Renal cortex interstitium (tissue), 15 donors: ENCODE measurements around the gene FARP1. TPM values are rescaled to one million over a fixed set of nuclear protein-coding genes. Genes with fewer than 3 reads are reported as not detected.

ENCODE experiments used
- DNase-seq, 11 donors: peaks; one replicate each; pipeline ENCODE4 v3.0.0-alpha.2; 2013; ENCODE audit warnings: low read depth in 9 of 11, low spot score in 4 of 11; ENCODE audit errors: extremely low read depth in 1 of 11
- long read RNA-seq, 16 experiments: transcript quantifications; one replicate each; lab custom pipeline, GENCODE V29; 2026
- polyA plus RNA-seq, 3 donors: library from polyadenylated mRNA; unstranded; fragments of 120-200 nt; gene quantifications; one replicate each; pipeline ENCODE4 v1.2.1, GENCODE V29; 2013; ENCODE audit not compliant: insufficient read length in 3 of 3

The FARP1 gene, protein sequence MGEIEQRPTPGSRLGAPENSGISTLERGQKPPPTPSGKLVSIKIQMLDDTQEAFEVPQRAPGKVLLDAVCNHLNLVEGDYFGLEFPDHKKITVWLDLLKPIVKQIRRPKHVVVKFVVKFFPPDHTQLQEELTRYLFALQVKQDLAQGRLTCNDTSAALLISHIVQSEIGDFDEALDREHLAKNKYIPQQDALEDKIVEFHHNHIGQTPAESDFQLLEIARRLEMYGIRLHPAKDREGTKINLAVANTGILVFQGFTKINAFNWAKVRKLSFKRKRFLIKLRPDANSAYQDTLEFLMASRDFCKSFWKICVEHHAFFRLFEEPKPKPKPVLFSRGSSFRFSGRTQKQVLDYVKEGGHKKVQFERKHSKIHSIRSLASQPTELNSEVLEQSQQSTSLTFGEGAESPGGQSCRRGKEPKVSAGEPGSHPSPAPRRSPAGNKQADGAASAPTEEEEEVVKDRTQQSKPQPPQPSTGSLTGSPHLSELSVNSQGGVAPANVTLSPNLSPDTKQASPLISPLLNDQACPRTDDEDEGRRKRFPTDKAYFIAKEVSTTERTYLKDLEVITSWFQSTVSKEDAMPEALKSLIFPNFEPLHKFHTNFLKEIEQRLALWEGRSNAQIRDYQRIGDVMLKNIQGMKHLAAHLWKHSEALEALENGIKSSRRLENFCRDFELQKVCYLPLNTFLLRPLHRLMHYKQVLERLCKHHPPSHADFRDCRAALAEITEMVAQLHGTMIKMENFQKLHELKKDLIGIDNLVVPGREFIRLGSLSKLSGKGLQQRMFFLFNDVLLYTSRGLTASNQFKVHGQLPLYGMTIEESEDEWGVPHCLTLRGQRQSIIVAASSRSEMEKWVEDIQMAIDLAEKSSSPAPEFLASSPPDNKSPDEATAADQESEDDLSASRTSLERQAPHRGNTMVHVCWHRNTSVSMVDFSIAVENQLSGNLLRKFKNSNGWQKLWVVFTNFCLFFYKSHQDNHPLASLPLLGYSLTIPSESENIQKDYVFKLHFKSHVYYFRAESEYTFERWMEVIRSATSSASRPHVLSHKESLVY
- polyA plus RNA-seq, result 100 to 1,000 TPM; 251 to 327 (median 255) TPM
- long read RNA-seq, donor 1, full-length matches to known transcripts, result 10 of 105 reads
- long read RNA-seq, donor 1, partial matches to known transcripts, result 73 of 105 reads
- long read RNA-seq, donor 1, other reads (novel, unspliced or antisense), result 22 of 105 reads
- long read RNA-seq, donor 2, full-length matches to known transcripts, result 5 of 50 reads
- long read RNA-seq, donor 2, partial matches to known transcripts, result 45 of 50 reads
- long read RNA-seq, donor 2, other reads (novel, unspliced or antisense), result 0 of 50 reads
- long read RNA-seq, donor 3, full-length matches to known transcripts, result 21 of 74 reads
- long read RNA-seq, donor 3, partial matches to known transcripts, result 53 of 74 reads
- long read RNA-seq, donor 3, other reads (novel, unspliced or antisense), result 0 of 74 reads
- long read RNA-seq, donor 4, full-length matches to known transcripts, result 20 of 49 reads
- long read RNA-seq, donor 4, partial matches to known transcripts, result 29 of 49 reads
- long read RNA-seq, donor 4, other reads (novel, unspliced or antisense), result 0 of 49 reads
- long read RNA-seq, donor 5, result 0 reads
- long read RNA-seq, donor 6, full-length matches to known transcripts, result 20 of 88 reads
- long read RNA-seq, donor 6, partial matches to known transcripts, result 68 of 88 reads
- long read RNA-seq, donor 6, other reads (novel, unspliced or antisense), result 0 of 88 reads
- long read RNA-seq, donor 7, full-length matches to known transcripts, result 8 of 44 reads
- long read RNA-seq, donor 7, partial matches to known transcripts, result 36 of 44 reads
- long read RNA-seq, donor 7, other reads (novel, unspliced or antisense), result 0 of 44 reads
- long read RNA-seq, donor 8, result 0 reads
- long read RNA-seq, donor 9, full-length matches to known transcripts, result 16 of 22 reads
- long read RNA-seq, donor 9, partial matches to known transcripts, result 6 of 22 reads
- long read RNA-seq, donor 9, other reads (novel, unspliced or antisense), result 0 of 22 reads
- long read RNA-seq, donor 10, full-length matches to known transcripts, result 14 of 43 reads
- long read RNA-seq, donor 10, partial matches to known transcripts, result 29 of 43 reads
- long read RNA-seq, donor 10, other reads (novel, unspliced or antisense), result 0 of 43 reads
- long read RNA-seq, donor 11, full-length matches to known transcripts, result 19 of 96 reads
- long read RNA-seq, donor 11, partial matches to known transcripts, result 43 of 96 reads
- long read RNA-seq, donor 11, other reads (novel, unspliced or antisense), result 34 of 96 reads
- long read RNA-seq, donor 12, full-length matches to known transcripts, result 3 of 18 reads
- long read RNA-seq, donor 12, partial matches to known transcripts, result 15 of 18 reads
- long read RNA-seq, donor 12, other reads (novel, unspliced or antisense), result 0 of 18 reads
- long read RNA-seq, donor 13, result 0 reads
- long read RNA-seq, donor 14, full-length matches to known transcripts, result 6 of 13 reads
- long read RNA-seq, donor 14, partial matches to known transcripts, result 7 of 13 reads
- long read RNA-seq, donor 14, other reads (novel, unspliced or antisense), result 0 of 13 reads
- long read RNA-seq, donor 15, full-length matches to known transcripts, result 11 of 38 reads
- long read RNA-seq, donor 15, partial matches to known transcripts, result 15 of 38 reads
- long read RNA-seq, donor 15, other reads (novel, unspliced or antisense), result 12 of 38 reads
- long read RNA-seq, donor 16, full-length matches to known transcripts, result 50 of 146 reads
- long read RNA-seq, donor 16, partial matches to known transcripts, result 96 of 146 reads
- long read RNA-seq, donor 16, other reads (novel, unspliced or antisense), result 0 of 146 reads

DNA sequence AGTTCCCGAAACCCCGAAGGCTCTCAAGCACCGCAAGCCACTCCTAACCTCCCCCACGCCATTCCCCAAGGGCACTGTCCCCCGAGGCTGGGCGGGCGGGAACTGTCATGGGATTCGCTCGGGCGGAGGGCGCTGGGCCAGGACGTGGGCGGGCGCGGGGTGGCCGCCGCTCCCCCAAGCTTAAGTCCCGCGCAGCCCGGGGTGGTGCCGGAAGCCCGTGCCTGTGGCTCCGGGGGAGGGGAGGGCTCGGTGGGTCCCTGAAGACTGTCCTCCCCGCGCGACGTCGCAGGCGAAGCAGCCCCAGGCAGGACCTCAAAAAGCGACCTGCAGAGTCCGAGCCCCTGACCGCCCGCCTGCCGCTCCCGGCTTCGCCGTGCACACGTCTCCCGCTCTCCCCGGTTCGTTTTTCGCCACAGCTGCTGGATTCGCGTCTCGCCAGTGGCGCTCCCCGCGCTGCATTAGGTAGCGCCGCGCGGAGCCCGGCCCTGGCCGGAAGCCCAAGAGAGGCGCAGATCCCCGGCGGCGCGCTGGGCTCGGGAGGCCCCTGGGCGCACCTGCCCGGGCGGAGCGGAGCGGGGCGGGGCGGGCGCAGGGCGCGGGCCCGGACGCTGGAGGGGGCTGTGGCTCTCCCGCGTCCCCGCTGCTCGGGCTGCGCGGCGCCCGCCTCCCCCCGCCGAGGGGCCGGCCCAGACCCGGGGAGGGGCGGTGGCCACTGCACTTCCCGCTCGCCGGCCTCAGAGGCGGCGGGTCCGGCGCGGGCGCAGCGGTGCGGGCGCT lies at the start of gene FARP1:
FARP1 (plus strand) TSS at position 715 of the 777 bp plus-strand sequence. CDS start 70,149 bp downstream, outside the sequence.
- DNase-seq, result peak in 8 of 11 donors; percentile 59 to 83 (median 79)

DNA sequence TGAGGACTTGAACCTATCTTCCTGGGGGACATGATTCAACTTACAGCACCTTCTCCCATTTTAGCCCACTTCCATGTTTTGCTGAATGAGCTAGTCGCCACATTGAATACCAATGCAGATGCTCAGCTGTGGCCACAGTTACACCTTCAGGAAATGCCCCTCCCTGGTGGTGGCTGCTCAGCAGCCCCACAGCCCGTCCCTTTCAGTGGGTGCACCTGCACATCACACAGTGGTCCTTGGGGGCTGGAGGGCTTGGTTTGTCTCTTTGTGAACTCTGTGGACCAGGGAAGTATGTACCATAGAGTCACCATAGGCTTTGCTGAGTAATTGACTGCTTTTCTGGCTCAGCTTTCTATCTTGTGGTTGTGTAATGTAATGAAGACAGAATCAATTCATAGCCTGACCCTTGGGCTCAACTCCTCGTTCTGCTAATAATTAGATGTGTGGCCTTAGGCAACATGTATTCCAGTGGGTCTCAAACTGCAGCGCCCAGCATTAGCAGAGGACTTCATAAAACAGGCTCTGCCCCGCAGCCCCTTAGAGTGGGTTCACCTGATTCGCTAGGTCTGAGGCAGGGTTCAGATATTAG lies 48.1 kb upstream of the FARP1 start:
- DNase-seq, result no peak

DNA sequence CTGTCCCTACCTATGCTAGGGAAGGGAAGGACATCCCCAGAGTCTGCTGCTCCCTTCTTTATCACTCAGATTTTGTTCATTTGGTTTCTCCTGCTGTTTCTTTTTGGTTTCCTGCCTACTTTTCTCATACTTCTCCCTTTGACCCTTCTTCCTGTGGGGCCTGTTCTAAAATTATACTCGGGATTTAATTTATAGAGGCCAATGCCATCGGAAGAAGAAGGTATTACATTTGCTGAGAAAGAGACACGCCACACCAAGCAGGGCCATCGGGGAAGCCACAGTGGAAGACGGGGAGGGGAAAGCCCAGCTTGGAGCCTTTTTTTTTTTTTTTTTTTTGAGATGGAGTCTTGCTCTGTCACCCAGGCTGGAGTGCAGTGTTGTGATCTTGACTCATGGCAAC lies 46.8 kb upstream of the FARP1 start:
- DNase-seq, result no peak

DNA sequence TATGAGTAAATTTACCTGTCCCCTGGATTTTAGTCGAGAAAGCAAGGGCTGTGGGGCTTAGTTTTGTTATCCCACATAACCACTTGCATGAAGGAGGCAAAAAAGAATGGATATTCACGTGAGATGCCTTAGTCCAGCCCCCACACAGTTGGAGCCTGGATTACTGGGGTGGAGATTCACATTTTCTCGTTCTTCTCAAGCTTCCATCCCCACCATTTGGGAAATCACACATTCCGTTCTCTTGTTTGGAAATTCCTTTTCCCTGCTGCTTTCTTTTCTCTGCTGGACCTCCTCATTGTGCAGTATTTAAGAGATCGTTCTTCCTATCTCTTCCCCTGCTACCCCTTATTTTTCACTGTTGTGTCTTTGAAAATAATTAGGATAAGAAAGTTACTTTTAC lies 45.1 kb upstream of the FARP1 start:
- DNase-seq, result no peak

DNA sequence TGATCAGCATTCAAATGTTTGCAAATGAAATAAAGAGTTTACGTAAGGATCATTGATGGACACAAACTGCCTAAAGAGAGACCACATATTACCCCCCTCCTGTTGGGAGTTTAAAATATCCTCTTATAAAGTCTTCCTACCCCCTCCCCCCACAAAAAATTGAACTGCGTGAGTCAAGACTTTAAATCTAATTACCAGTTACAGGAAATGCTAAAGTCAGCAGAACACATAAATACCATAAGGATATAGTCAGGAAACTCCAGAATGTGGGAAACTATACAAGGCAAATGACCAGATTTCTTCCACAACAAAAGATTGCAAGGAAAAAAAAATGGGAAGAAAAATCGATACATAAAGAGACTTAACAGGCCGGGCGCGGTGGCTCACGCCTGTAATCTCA lies 44.4 kb upstream of the FARP1 start:
- DNase-seq, result peak in 5 of 11 donors; percentile 34 to 65 (median 41)

DNA sequence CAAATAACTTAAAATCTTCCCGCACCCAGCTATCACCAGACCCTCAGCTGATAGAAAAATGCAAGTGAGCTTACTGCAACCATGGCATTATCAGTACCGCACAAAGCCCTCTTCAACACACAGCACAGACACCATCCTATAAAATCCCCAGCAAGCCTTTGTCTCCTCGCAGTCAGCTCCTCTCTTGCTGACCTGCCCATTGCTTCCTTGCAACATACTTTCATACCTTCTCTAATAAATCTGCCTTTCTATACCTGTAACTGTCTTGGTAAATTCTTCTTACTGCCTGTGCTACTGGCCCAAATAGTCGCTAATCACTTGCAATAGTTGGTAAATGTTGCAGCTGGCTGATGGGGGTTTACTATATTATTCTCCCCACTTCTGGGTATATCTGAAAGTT lies 43.3 kb upstream of the FARP1 start:
- no peak for DNase-seq

DNA sequence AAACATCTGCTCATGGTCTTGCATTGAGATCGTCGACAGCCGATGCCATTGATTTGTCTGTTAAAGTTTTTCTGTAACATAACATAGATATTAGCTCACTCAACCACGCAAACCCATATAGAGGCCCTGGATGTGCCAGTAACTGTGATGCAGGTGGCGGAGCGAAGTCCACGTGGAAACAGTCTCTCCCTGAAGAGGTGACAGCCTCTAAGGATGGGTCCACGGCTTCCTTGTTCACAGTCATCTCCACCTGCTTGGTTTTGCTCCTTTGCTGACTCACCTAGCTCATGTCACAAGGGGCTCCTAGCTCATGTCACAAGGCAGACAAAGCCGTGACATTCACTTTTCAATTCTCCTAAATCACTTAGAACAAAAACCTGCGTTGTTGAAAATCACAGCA lies 42.4 kb upstream of the FARP1 start:
- no peak for DNase-seq

DNA sequence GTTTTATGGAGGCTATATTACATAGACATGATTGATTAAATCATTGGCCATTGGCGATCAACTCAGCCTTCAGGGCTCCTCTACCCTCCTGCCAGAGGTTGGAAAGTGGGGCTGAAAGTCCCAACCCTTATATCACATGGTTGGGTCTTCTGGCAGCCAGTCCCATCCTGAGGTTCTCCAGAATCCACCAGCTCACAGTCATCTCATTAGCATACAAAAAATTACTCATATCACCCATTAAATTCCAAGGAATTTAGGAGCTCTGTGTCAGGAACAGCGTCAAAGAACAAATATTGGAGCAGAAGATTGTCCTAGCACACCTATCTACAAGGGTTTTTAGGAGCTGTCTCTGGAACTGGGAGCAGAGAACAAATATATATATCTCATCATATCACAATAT lies 39.4 kb upstream of the FARP1 start:
- DNase-seq, result no peak

DNA sequence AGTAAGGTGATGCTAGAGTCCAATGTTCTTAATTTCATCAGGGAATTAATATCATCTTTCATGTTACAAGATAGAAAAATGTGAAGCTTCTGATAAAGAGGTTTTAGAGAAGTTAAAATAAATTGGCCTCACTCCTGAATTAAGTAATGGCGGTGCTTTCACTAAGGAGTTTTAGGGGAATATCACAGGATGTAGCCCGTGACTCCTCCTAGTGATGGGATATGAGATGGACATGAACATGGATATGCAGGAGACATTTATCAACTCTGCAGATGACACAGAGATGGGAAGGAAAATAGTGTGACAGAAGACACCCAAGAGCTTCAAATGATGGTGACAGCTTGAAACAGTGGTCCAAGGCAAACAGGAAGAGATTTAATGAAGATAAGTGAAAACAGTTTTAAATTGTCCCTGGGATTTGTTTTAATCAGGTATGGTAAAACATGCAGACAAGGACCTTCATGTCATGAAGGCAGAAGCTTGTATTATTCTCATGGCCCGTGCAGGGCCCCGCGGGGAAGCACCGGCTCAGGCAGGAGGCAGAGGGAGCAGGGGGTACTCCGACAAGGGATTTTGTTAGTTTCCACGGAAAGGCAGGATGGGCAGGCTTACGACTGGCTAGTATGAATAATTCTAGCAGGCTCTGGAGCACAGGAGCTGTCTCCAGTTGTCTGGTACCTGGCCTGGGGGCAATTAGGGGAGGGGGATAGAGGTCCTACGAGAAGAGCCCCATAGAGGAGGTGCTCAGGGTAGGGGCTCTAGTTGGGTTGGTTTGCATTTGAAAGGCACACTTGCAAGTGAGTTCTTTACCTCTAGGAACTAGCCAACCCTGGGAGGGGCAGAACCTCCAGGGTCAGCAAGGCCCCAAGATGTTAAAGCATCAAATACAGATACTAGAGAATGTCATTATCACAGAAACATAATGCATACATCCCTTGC lies 38.7 kb upstream of the FARP1 start:
- DNase-seq, result no peak

DNA sequence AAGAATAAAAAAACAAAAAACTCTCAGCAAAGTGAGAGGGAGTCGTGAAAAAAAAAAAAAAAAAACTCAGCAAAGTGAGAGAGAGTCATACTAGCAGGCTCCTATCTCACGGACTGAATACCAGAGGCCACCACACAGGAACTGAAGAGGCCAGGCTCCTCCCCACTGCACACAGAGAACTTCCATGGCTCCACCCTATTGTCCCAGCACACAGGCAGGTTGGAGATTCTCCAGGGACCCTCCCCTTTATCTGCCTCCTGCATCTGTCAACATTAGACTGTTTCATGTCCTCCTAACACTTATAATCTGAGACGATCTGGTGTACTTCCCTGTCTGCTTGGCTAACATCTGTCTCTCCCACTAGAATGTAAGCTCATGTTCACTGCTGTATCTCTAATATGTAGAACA lies 37.0 kb upstream of the FARP1 start:
- no peak for DNase-seq

DNA sequence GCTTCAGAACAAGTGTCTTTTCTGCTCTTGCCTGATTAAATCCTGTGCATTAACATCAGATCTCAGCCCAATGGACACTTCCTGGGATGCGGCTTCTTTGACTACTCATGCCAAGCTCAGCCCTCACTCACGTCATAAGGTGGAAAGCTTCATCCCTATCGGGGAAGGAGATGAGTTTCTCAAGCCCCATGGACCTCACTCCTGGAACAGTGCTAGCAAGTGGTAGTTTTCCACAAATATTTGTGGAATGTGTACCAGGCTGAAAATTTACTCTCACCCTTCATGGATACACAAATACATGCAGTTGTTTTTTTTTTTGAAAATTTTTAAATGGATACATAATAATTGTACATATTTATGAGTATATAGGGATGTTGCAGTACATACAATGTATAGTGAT lies 34.6 kb upstream of the FARP1 start:
- no peak for DNase-seq

DNA sequence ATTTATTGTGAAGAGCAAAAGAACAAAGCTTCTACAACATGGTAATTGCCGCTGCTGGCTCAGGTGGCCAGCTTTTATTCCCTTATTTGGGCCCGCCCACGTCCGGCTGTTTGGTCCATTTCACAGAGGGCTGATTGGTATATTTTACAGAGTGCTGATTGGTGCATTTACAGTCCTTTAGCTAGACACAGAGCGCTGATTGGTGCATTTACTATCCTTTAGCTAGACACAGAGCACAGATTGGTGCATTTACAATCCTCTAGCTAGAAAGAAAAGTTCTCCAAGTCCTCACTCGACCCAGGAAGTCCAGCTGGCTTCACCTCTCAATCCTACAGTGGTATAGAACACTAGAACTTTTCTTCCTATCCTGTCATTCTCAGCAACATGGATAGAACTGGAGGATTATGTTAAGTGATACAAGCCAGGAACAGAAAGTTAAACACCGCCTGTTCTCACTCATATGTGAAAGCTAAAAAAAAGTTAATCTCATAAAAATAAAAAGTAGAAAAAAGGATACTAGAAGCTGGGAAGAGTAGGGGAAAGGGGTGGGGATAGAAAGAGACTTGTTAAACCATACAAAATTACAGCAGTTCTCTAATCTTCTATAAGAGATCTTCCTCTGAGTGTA lies 33.6 kb upstream of the FARP1 start:
- no peak for DNase-seq

DNA sequence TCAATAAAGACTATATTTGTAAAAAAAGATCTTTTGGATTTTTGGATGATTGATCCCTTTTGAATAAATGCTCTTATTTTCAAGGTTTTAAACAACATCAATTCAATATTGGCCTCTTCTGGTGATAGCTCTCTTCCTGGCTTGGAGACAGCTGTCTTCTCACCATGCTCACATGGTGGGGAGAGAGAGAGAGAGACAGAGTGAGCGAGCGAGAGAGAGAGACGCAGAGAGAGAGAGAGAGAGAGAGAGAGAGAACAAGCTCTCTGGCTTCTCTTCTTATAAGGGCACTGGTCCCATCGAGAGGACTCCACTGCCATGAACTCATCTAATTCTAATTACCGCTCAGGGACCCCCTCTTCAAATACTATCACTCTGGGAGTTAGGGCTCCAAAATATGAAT lies 32.1 kb upstream of the FARP1 start:
- no peak for DNase-seq
